A549 (cell line): Measurements from ENCODE around the gene FGD4. TPM values are rescaled to one million over a fixed set of nuclear protein-coding genes. Genes with fewer than 3 reads are reported as not detected.

Experiments used
- ATAC-seq, 2 experiments: fragments of 200-7000 bp in 1 of 2; fragments of >200 bp in 1 of 2; cut with Nextera tagmentation in 1 of 2; cut with Tn5 transposase in 1 of 2; 3 replicates each; pipeline versions ENCODE4 v1.8.0 to v1.9.1; 2018 to 2020; ENCODE audit warnings: mild to moderate bottlenecking in 1 of 2, moderate library complexity in 1 of 2
- CTCF ChIA-PET: fragments of 300-600 bp; sonication (Branson Sonifier 250); formaldehyde crosslinking; extraction: SDS; loops from one replicate; lab custom pipeline; 2021; ENCODE audit warnings: antibody characterized with exemption, inconsistent platforms; lab: Yijun Ruan, JAX
- POLR2A ChIA-PET: fragments of 350-600 bp; formaldehyde crosslinking; extraction: SDS; loops from one replicate; lab custom pipeline; 2021; ENCODE audit warnings: antibody characterized with exemption, inconsistent platforms; lab: Yijun Ruan, JAX
- DNase-seq, 2 experiments: peaks; one replicate each; pipeline versions ENCODE4 v3.0.0 to v3.0.0-alpha.2; 2011 to 2016; ENCODE audit warnings: low read depth in 1 of 2, low spot score in 1 of 2
- FAIRE-seq: peaks from 2 replicates; lab custom pipeline; 2011; peaks lifted over from hg19 to GRCh38; lab: Jason Lieb, UNC
- H3K27ac ChIP-seq, 2 experiments: fragments of >200 bp; sonication (Bioruptor Twin); formaldehyde crosslinking; 3 replicates each; pipeline ENCODE4 v1.5.1; 2016 to 2017
- H3K4me1 ChIP-seq: fragments of >200 bp; sonication (Bioruptor Twin); formaldehyde crosslinking; 3 replicates; pipeline ENCODE4 v1.6.1; 2016
- H3K4me2 ChIP-seq: fragments of >200 bp; sonication (Bioruptor Twin); formaldehyde crosslinking; 3 replicates; pipeline ENCODE4 v1.6.1; 2016
- H3K4me3 ChIP-seq: fragments of >200 bp; sonication (Bioruptor Twin); formaldehyde crosslinking; 3 replicates; pipeline ENCODE4 v1.5.1; 2016
- H3K9me3 ChIP-seq: fragments of >200 bp; sonication (Bioruptor Twin); formaldehyde crosslinking; 3 replicates; pipeline ENCODE4 v1.6.1; 2016
- EHMT2 ChIP-seq: fragments of 200-600 bp; sonication (generic); IDR thresholded peaks from 2 replicates; pipeline ENCODE4 v1.6.1; 2016; ENCODE audit warnings: antibody characterized with exemption, low read depth, mild to moderate bottlenecking, moderate library complexity
- EP300 ChIP-seq, 2 experiments: fragments of >200 bp; sonication (Bioruptor Twin); formaldehyde crosslinking; IDR thresholded peaks; 2 replicates in 1 of 2; 3 replicates in 1 of 2; pipeline ENCODE4 v1.6.1; 2016 to 2017
- ESRRA ChIP-seq: fragments of 150-350 bp; IDR thresholded peaks from 2 replicates; pipeline ENCODE4 v1.6.1; 2014; ENCODE audit warnings: mild to moderate bottlenecking, low read length, borderline replicate concordance
- FOSL2 ChIP-seq, 2 experiments: fragments of 450-650 bp in 1 of 2; fragments of >200 bp in 1 of 2; sonication (Bioruptor Twin) in 1 of 2; formaldehyde crosslinking; IDR thresholded peaks; 2 replicates each; pipeline versions ENCODE4 v1.5.0 to v1.6.1; 2016 to 2020; ENCODE audit warnings: mild to moderate bottlenecking in 1 of 2, moderate library complexity in 1 of 2
- GATA3 ChIP-seq: IDR thresholded peaks from 2 replicates; pipeline ENCODE4 v1.6.1; 2012; ENCODE audit warnings: borderline replicate concordance
- HOXB13 ChIP-seq: fragments of 250-450 bp; sonication (Bioruptor Pico); IDR thresholded peaks from 2 replicates; pipeline ENCODE4 v1.5.0; 2020; ENCODE audit warnings: low read depth, mild to moderate bottlenecking, moderate library complexity
- JUN ChIP-seq, 2 experiments: fragments of >200 bp; sonication (Bioruptor Twin); formaldehyde crosslinking; IDR thresholded peaks; 2 replicates in 1 of 2; 3 replicates in 1 of 2; pipeline ENCODE4 v1.6.1; 2016 to 2017
- KDM1A ChIP-seq: fragments of 200-600 bp; sonication (generic); IDR thresholded peaks from 2 replicates; pipeline ENCODE4 v1.6.1; 2016; ENCODE audit warnings: low read depth, mild to moderate bottlenecking
- KDM5A ChIP-seq: fragments of 200-600 bp; sonication (generic); IDR thresholded peaks from 2 replicates; pipeline ENCODE4 v1.6.1; 2016; ENCODE audit warnings: antibody characterized with exemption, mild to moderate bottlenecking
- MYC ChIP-seq: IDR thresholded peaks from 2 replicates; pipeline ENCODE4 v1.6.1; 2012; ENCODE audit warnings: mild to moderate bottlenecking, inconsistent platforms, low read length, improper control_type of control experiment, borderline replicate concordance
- PHF8 ChIP-seq: fragments of 200-600 bp; sonication (generic); IDR thresholded peaks from 2 replicates; pipeline ENCODE4 v1.6.1; 2016; ENCODE audit warnings: low read depth, mild to moderate bottlenecking, antibody characterized with exemption, moderate library complexity, borderline replicate concordance
- RAD21 ChIP-seq, 2 experiments: fragments of >200 bp in 1 of 2; sonication (Bioruptor Twin) in 1 of 2; formaldehyde crosslinking in 1 of 2; IDR thresholded peaks in 1 of 2; conservative IDR thresholded peaks in 1 of 2; 2 replicates in 1 of 2; 3 replicates in 1 of 2; pipeline ENCODE4 v1.6.1; 2012 to 2018; ENCODE audit warnings: inconsistent platforms in 1 of 2
- REST ChIP-seq: fragments of 200-600 bp; sonication (generic); IDR thresholded peaks from 2 replicates; pipeline ENCODE4 v1.6.1; 2016; ENCODE audit warnings: antibody characterized with exemption, mild to moderate bottlenecking, moderate library complexity
- RNF2 ChIP-seq: fragments of 200-600 bp; sonication (generic); IDR thresholded peaks from 2 replicates; pipeline ENCODE4 v1.6.1; 2016; ENCODE audit warnings: low read depth, mild to moderate bottlenecking, antibody characterized with exemption, moderate library complexity, borderline replicate concordance
- SMC3 ChIP-seq: fragments of >200 bp; sonication (Bioruptor Twin); formaldehyde crosslinking; IDR thresholded peaks from 3 replicates; pipeline ENCODE4 v1.6.1; 2018; ENCODE audit warnings: inconsistent platforms
- ZSCAN20 ChIP-seq: fragments of 250-450 bp; sonication (Bioruptor Pico); IDR thresholded peaks from 2 replicates; pipeline ENCODE4 v1.8.0; 2022; ENCODE audit warnings: mild to moderate bottlenecking, moderate library complexity
- WGBS: methylation state at CpG from one replicate; pipeline ENCODE4 v1.1.6; 2017; ENCODE audit errors: missing lambda C conversion rate; 5-methylcytosine and 5-hydroxymethylcytosine counted together
- polyA plus RNA-seq, 4 experiments: library from polyadenylated mRNA; depleted of rRNA in 3 of 4; stranded (reverse); fragments of >200 nt; fragmentation: RNase III in 1 of 4; extraction: RNeasy Plus Mini Kit Qiagen cat#74134 plus additional on column Dnase treatment in 1 of 4; gene quantifications; 2 replicates in 3 of 4; 3 replicates in 1 of 4; pipeline ENCODE4 v1.2.3, GENCODE V29; 2011 to 2017
- TF ChIP-seq, protein P1 (sequence below): fragments of >200 bp; sonication (Bioruptor Twin); formaldehyde crosslinking; IDR thresholded peaks from 3 replicates; pipeline ENCODE4 v1.5.1; 2016

FGD4 gene
- polyA plus RNA-seq, 2 of the 4 experiments (the other 2 are of a cell fraction) = 2.2 to 6.0 TPM

- ATAC-seq = peak; percentile 73 to 74
- WGBS = 0% methylated on average over 1 of the region's 1 CpG
- peak overlapping the region; percentile 69 to 82; a peak in 4 of 6 replicates for H3K27ac ChIP-seq
- POLR2A ChIA-PET = interaction anchor here (2.8 kb wide), 1 partner anchor 300 kb away, joined by 12 read pairs; the partner anchor contains the start of gene YARS2
- TF ChIP-seq HOXB13 (CRISPR knock-in tag) = no peak
- TF ChIP-seq FOSL2 (IDR thresholded peaks at IDR 0.05) = 0 out of 2 replicates have a peak, but pooled peaks have one; percentile 19
- TF ChIP-seq FOSL2 (CRISPR knock-in tag; IDR thresholded peaks at IDR 0.05) = no peak; the same call in 1 of the 2 replicates
- TF ChIP-seq SMC3 = peak; percentile 85
- 0 out of 2 replicates have a peak, but pooled peaks have one; percentile 11 for TF ChIP-seq KDM5A
- peak; percentile 91 to 92 for TF ChIP-seq RAD21 (conservative IDR thresholded peaks at IDR 0.05 in 1 of 2, IDR thresholded peaks at IDR 0.05 in 1 of 2)
- TF ChIP-seq PHF8 = no peak
- no peak for TF ChIP-seq ESRRA
- TF ChIP-seq, protein P1, sequence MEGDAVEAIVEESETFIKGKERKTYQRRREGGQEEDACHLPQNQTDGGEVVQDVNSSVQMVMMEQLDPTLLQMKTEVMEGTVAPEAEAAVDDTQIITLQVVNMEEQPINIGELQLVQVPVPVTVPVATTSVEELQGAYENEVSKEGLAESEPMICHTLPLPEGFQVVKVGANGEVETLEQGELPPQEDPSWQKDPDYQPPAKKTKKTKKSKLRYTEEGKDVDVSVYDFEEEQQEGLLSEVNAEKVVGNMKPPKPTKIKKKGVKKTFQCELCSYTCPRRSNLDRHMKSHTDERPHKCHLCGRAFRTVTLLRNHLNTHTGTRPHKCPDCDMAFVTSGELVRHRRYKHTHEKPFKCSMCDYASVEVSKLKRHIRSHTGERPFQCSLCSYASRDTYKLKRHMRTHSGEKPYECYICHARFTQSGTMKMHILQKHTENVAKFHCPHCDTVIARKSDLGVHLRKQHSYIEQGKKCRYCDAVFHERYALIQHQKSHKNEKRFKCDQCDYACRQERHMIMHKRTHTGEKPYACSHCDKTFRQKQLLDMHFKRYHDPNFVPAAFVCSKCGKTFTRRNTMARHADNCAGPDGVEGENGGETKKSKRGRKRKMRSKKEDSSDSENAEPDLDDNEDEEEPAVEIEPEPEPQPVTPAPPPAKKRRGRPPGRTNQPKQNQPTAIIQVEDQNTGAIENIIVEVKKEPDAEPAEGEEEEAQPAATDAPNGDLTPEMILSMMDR = peak; percentile 89
- TF ChIP-seq, all 56 proteins: peak for 5
- CTCF ChIA-PET = interaction anchor here (0.6 to 5.5 kb wide), 33 partner anchors 9 to 302 kb away, joined by 3 to 46 read pairs (median 3); partner anchors contain the start of genes FGD4 and YARS2
- H3K4me2 ChIP-seq = peak overlapping the region; percentile 75
- H3K4me3 ChIP-seq = peak overlapping the region; percentile 28; the same call in 2 of the 3 replicates
- peak; percentile 96 for FAIRE-seq
- peak; percentile 66 to 81 for DNase-seq
- peaks cover 60% of the 10 kb centered on the region for H3K4me1 ChIP-seq
- H3K9me3 ChIP-seq = no peaks in the 10 kb centered on the region
Measured at GRCh38 chr12:32455607-32456071, 56.3 kb downstream of the FGD4 start.

DNA sequence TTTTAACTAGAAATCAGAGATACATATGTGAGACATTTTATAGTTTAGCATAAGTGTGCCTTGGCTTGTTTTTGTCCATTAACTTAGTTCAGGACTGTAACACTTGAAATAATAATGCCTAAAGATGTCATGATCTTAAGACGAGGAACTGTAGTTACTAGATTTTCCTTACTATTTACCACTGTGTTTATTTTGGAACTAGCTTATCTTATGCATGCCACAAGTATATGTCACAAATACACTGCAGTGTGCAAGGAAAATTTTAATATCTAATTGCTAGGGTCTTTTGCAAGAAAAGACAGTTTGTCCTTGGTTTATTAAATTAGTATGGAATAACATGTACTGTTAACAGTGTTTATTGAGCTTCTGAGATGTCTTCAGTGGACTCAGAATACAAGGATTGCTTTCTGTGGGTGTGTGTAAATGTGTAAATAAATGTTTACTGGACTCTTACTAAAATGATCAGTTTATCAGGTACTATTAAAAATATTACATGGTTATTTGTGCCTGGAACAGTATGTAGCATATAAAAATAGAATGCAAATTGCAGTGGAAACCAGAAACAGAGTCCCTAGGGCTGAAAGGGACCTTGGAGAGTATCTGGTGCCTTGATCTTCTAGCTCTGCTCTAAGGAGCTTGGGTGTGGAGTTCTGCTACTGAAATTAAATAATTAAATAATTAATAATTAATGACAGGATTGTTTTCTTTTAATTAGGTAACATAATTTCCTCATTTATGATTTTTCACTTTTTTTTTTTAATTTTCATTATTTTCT is 58.1 kb downstream of the FGD4 start:
- TF ChIP-seq MYC = no peak
- peak; percentile 33; the same call in 1 of the 2 replicates for TF ChIP-seq GATA3
- TF ChIP-seq JUN (IDR thresholded peaks at IDR 0.05) = no peak
- H3K4me2 ChIP-seq = peak overlapping the region; percentile 75
- WGBS = 6% methylated on average over 1 of the region's 1 CpG
- DNase-seq (no peak), ATAC-seq (no peak), FAIRE-seq (no peak)
- peaks cover 66% of the 10 kb centered on the region for H3K4me1 ChIP-seq
- H3K9me3 ChIP-seq = no peaks in the 10 kb centered on the region
- H3K4me3 ChIP-seq = no peak overlapping the region
- ChIA-PET CTCF (interaction anchor here (1.1 to 5.5 kb wide), 10 partner anchors 11 to 298 kb away, joined by 3 to 46 read pairs (median 19); partner anchors contain the start of genes FGD4 and YARS2), POLR2A (interaction anchor here (1.1 to 2.8 kb wide), 2 partner anchors 200 to 298 kb away, joined by 4 to 12 read pairs; partner anchors contain the start of gene YARS2)
- peak overlapping the region in 1 of 2 experiments; percentile 82; a peak in 2 of 6 replicates for H3K27ac ChIP-seq

GRCh38 chr12:32460638-32461037 is 61.3 kb downstream of the FGD4 start:
- Histone ChIP-seq H3K4me2 (peak overlapping the region; percentile 67; the same call in 2 of the 3 replicates), H3K4me1 (peaks cover 46% of the 10 kb centered on the region), H3K9me3 (no peaks in the 10 kb centered on the region), H3K4me3 (no peak overlapping the region), H3K27ac (peak overlapping the region in 1 of 2 experiments; percentile 43; a peak in 1 of 6 replicates)
- ATAC-seq (no peak), DNase-seq (no peak), FAIRE-seq (no peak)
- POLR2A ChIA-PET = interaction anchor here (1.2 kb wide), 1 partner anchor 83 kb away, joined by 3 read pairs; no protein-coding TSS in a partner anchor
- 95% methylated on average over 1 of the region's 1 CpG for WGBS
- CTCF ChIA-PET = interaction anchor here (0.6 to 2.6 kb wide), 7 partner anchors 38 to 807 kb away, joined by 3 to 8 read pairs (median 4); partner anchors contain the start of genes FGD4 and YARS2
- TF ChIP-seq SMC3 = no peak
- no peak for TF ChIP-seq EP300 (IDR thresholded peaks at IDR 0.05)
- no peak for TF ChIP-seq KDM1A
- TF ChIP-seq PHF8 = no peak

DNA sequence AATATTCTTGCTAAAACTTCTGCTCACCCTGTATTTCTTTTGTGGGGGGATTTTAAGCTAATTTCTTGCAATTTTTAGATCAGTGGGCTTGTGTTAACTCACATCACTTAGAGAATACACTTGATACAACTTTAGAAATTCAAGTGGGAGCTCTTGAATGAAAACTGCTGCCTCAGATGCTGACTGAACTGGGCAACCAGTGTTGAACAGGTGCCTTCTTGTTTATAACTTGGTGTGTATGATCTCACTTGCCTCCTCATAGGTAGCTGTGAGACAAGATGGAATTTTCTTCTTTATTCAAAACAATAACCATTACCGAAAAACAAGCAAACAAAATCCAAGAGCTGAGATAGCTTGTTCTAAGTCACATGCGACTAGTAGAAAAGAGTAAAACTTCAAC is 63.5 kb downstream of the FGD4 start:
- no peak overlapping the region for H3K4me2 ChIP-seq
- no peak overlapping the region for H3K4me3 ChIP-seq
- CTCF ChIA-PET = interaction anchor here (1.0 to 1.2 kb wide), 2 partner anchors 208 to 210 kb away, joined by 3 to 4 read pairs; no protein-coding TSS in a partner anchor
- POLR2A ChIA-PET = no interaction called here
- WGBS = 91% methylated on average over 2 of the region's 2 CpGs
- DNase-seq = no peak
- H3K9me3 ChIP-seq = no peaks in the 10 kb centered on the region
- H3K27ac ChIP-seq = no peak overlapping the region; a peak in 1 of 6 replicates
- no peak for FAIRE-seq
- H3K4me1 ChIP-seq = peaks cover 27% of the 10 kb centered on the region; the same call in 2 of the 3 replicates
- no peak for ATAC-seq
- TF ChIP-seq KDM1A (no peak), EHMT2 (no peak), REST (no peak), ZSCAN20 (CRISPR knock-in tag) (no peak), RNF2 (no peak)
- TF ChIP-seq, protein P1 = no peak
